Fibroblast of mammary gland (primary cell): ENCODE measurements around the gene TSPAN14.

Experiments
- DNase-seq: peaks from one replicate; pipeline ENCODE4 v3.0.0-alpha.2; 2010; ENCODE audit warnings: low read depth
- H3K4me3 ChIP-seq: 2 replicates; pipeline ENCODE4 v1.5.1; 2011; ENCODE audit warnings: low read depth, mild to moderate bottlenecking, low read length, moderate library complexity; ENCODE audit not compliant: control insufficient read depth
- TF ChIP-seq, protein P1 (sequence below): conservative IDR thresholded peaks from 2 replicates; pipeline ENCODE4 v1.5.1; 2011; ENCODE audit warnings: low read depth, low read length, inconsistent platforms; ENCODE audit not compliant: control insufficient read depth, insufficient read depth

TSPAN14 gene

DNA sequence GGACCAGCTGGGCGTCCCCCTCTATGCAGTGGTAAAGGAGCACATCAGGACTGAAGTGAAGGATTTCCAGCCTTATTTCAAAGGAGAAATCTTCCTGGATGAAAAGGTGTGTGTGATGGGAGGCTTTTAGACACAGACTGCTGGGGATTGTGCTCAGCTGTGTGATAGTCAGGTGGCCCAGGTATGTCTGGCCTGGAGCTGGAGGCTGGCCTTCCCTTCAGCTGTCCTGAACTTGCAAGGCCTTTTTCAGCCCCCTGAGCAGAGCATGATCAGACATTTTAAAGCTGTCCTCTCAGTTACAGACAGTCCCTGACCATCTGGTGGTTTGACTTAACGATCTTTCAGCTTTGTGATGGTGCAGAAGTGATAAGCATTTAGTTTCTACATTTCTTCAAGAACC is 28.2 kb upstream of the TSPAN14 start:
- no peak overlapping the region for H3K4me3 ChIP-seq
- TF ChIP-seq, protein P1, sequence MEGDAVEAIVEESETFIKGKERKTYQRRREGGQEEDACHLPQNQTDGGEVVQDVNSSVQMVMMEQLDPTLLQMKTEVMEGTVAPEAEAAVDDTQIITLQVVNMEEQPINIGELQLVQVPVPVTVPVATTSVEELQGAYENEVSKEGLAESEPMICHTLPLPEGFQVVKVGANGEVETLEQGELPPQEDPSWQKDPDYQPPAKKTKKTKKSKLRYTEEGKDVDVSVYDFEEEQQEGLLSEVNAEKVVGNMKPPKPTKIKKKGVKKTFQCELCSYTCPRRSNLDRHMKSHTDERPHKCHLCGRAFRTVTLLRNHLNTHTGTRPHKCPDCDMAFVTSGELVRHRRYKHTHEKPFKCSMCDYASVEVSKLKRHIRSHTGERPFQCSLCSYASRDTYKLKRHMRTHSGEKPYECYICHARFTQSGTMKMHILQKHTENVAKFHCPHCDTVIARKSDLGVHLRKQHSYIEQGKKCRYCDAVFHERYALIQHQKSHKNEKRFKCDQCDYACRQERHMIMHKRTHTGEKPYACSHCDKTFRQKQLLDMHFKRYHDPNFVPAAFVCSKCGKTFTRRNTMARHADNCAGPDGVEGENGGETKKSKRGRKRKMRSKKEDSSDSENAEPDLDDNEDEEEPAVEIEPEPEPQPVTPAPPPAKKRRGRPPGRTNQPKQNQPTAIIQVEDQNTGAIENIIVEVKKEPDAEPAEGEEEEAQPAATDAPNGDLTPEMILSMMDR, result no peak

DNA sequence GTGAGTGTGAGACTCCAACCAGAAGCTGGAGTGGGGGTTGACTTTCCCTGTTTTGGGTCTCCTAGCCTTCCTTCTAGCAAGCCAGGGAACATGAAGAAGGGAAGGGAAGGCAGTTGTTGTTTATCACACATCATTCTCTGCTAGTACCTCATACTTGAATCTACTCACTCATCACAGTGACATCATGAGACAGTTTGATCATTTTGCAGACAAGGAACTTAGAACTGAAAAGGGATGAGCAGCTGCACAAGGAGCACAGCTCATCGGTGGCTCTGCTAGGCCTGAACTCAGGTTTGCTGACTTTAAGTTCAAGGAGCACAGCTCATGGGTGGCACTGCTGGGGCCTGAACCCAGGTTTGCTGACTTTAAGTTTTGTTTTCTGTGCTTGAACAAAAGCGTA is 26.6 kb upstream of the TSPAN14 start:
- DNase-seq, result no peak
- TF ChIP-seq, protein P1, result no peak
- no peak overlapping the region for H3K4me3 ChIP-seq

More for the DNA sequence above, 28.2 kb upstream of the TSPAN14 start:
- no peak for DNase-seq

DNA sequence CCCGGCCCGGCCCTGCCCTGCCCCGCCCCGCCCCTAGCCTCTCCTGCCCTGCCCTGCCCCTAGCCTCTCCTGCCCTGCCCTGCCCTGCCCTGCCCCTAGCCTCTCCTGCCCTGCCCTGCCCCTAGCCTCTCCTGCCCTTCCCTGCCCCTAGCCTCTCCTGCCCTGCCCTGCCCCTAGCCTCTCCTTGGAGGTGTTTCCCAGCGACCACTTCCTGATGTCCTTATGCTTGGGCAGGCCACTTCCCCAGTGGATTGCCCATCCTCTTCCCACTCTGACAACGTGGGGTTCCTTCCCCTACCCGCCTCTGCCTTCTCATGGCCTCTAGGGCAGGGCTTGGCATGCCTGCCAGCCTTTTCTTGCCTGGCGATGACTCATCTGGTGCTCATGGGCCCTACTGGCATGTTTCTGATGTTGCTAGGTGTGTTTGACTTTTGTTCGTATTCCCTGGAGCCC is 24.6 kb upstream of the TSPAN14 start:
- DNase-seq, result peak; percentile 29

DNA sequence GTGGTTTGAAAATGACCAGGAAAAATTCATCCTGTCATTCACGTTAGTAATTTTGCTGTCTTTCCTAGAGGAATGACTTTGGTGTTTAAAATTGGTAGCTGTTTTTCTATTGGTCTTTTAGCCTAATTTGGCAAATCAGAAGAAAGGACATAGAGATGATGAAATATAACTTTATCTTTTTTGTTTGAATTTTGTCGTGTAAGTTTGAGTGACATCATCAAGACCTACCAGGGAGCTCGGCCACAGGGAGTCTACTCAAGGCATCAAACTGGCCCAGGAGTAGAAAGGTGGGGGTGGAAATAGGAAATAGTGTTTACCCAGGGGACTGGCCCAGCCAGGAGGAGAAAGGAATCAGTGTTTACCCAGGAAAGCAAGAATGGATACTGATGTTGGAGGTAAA is 21.0 kb upstream of the TSPAN14 start:
- no peak overlapping the region for H3K4me3 ChIP-seq
- TF ChIP-seq, protein P1, result no peak
- DNase-seq, result no peak

More for the DNA sequence above, 24.6 kb upstream of the TSPAN14 start:
- no peak overlapping the region for H3K4me3 ChIP-seq
- TF ChIP-seq, protein P1, result no peak

DNA sequence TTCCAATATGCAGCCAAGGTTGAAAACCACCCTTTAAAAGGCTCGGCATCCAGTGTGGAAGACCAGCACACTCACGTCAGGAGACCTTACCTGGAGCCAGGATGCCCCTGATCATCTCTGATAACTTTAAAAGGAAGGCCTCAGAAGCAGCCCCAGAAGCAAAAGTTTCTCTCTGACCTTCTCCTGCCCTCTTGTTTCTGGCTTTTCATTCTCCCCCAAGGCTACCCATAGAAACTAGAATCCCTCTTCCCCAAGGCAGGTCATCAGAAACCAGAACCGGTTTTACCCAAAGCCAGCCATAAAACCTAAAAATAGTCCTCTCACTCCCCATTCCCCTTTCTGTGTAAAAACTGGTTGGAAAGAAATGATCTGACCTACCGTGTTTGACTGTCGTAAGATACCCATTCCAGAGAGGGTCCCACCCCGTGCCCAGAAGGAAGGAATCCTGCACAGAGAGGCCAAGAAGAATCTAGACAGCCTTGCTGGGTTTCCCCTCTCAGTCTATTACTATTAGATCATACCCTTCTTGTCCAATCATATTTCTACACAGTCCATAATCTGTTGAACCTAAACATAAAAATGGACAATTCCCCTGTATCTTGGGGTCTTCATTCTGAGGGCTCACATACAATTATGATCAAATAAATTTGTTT is 17.5 kb upstream of the TSPAN14 start:
- H3K4me3 ChIP-seq, result no peak overlapping the region
- no peak for DNase-seq
- TF ChIP-seq, protein P1, result no peak

DNA sequence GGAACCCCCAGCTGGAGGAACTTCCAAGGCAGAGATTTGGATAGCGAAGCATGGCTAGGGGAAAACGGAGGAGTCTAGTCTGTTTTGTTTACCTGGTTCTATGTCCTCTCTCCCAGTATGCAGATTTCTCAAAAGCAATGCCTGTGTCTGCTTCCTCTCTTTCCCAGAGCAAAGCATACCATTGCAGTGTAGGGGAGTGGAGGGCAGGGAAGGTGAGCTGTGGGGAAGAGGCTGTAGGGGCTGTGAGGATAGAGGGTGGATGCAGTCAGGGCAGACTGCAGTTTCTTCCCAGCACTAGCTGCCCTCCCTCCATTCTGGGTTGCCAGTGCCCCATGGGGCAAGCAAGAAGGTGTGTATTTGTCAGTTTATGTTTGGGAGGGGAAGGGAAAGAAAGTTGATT is 16.9 kb upstream of the TSPAN14 start:
- no peak overlapping the region for H3K4me3 ChIP-seq
- no peak for DNase-seq
- TF ChIP-seq, protein P1, result no peak

DNA sequence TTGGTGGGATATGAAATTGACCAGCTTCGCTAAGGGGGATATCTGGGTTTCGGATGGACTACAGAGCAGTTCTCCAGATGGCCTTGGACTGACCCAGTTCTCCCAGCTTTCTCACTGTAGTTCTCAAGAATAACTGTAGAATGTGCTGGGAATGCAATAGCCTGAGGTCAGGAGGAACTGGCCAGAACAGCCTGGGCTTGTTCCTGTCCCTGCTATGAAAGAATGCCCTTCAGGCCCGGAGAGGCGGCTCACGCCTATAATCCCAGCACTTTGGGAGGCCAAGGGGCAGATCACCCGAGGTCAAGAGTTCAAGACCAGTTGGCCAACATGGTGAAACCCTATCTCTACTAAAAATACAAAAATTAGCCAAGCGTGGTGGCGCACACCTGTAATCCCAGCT is 12.3 kb upstream of the TSPAN14 start:
- H3K4me3 ChIP-seq, result no peak overlapping the region
- TF ChIP-seq, protein P1, result no peak
- no peak for DNase-seq
